Testis (tissue), 2 donors: ENCODE measurements around the gene FCHO2.
"Not testable (repeated sequence)": the region's sequence is repeated elsewhere in the genome, so short reads cannot be mapped to it uniquely, and the experiment has no call there.

Experiments
- POLR2A ChIP-seq: fragments of 450-650 bp; IDR thresholded peaks from one replicate; pipeline ENCODE4 v1.6.1; 2017; ENCODE audit warnings: antibody characterized with exemption, mild to moderate bottlenecking, moderate library complexity
- TF ChIP-seq, protein P1 (sequence below), 3 experiments: fragments of 450-650 bp in 2 of 3; fragments of 200-600 bp in 1 of 3; sonication (generic) in 1 of 3; IDR thresholded peaks; one replicate each; pipeline ENCODE4 v1.5.1; 2016 to 2019; ENCODE audit warnings: antibody characterized with exemption in 3 of 3, mild to moderate bottlenecking in 2 of 3, moderate library complexity in 1 of 3

DNA sequence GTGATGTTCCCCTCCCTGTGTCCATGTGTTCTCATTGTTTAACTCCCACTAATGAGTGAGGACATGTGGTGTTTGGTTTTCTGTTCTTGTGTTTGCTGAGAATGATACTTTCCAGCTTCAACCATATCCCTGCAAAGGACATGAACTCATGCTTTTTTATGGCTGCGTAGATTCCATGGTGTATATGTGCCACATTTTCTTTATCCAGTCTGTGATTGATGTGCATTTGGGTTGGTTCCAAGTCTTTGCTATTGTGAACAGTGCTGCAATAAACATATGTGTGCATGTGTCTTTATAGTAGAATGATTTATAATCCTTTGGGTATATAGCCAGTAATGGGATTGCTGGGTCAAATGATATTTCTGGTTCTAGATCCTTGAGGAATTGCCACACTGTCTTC is 21.0 kb downstream of the FCHO2 start:
- TF ChIP-seq, protein P1, sequence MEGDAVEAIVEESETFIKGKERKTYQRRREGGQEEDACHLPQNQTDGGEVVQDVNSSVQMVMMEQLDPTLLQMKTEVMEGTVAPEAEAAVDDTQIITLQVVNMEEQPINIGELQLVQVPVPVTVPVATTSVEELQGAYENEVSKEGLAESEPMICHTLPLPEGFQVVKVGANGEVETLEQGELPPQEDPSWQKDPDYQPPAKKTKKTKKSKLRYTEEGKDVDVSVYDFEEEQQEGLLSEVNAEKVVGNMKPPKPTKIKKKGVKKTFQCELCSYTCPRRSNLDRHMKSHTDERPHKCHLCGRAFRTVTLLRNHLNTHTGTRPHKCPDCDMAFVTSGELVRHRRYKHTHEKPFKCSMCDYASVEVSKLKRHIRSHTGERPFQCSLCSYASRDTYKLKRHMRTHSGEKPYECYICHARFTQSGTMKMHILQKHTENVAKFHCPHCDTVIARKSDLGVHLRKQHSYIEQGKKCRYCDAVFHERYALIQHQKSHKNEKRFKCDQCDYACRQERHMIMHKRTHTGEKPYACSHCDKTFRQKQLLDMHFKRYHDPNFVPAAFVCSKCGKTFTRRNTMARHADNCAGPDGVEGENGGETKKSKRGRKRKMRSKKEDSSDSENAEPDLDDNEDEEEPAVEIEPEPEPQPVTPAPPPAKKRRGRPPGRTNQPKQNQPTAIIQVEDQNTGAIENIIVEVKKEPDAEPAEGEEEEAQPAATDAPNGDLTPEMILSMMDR (IDR thresholded peaks at IDR 0.05), result not testable (repeated sequence)
- not testable (repeated sequence) for TF ChIP-seq POLR2A
